Adrenal gland (tissue), 12 donors: ENCODE results near the gene ALPP. TPM values are rescaled to one million over a fixed set of nuclear protein-coding genes. Genes with fewer than 3 reads are reported as not detected.
"Not testable (repeated sequence)": the region's sequence is repeated elsewhere in the genome, so short reads cannot be mapped to it uniquely, and the experiment has no call there.

Experiments
- DNase-seq, 7 donors: peaks; one replicate each; pipeline ENCODE4 v3.0.0-alpha.2; 2019 to 2020
- H3K27ac ChIP-seq, 5 donors: fragments of 200-600 bp; sonication (generic) in 4 of 5; 1 replicate in 3 of 5; 2 replicates in 2 of 5; pipeline versions ENCODE4 v1.5.1 to v1.8.0; 2016 to 2020; ENCODE audit warnings: mild to moderate bottlenecking in 1 of 5
- H3K27me3 ChIP-seq: fragments of 200-600 bp; 2 replicates; pipeline ENCODE4 v1.8.0; 2021
- H3K36me3 ChIP-seq, 2 donors: fragments of 200-600 bp; replicated peaks in 1 of 2; 1 replicate in 1 of 2; 2 replicates in 1 of 2; pipeline versions ENCODE4 v1.5.1 to v1.8.0; 2018 to 2022
- H3K4me1 ChIP-seq, 2 donors: fragments of 200-600 bp; replicated peaks in 1 of 2; 1 replicate in 1 of 2; 2 replicates in 1 of 2; pipeline versions ENCODE4 v1.5.1 to v1.8.0; 2018 to 2021
- H3K4me3 ChIP-seq, 4 donors: fragments of 200-600 bp; sonication (generic) in 3 of 4; one replicate each; pipeline ENCODE4 v1.5.1; 2016 to 2018
- H3K9me3 ChIP-seq, 3 donors: fragments of 200-600 bp; sonication (generic) in 1 of 3; replicated peaks in 1 of 3; 1 replicate in 2 of 3; 2 replicates in 1 of 3; pipeline versions ENCODE4 v1.5.1 to v1.8.0; 2016 to 2021
- POLR2A ChIP-seq, 2 donors: fragments of 450-650 bp; IDR thresholded peaks; one replicate each; pipeline ENCODE4 v1.6.1; 2017; ENCODE audit warnings: antibody characterized with exemption in 2 of 2, mild to moderate bottlenecking in 2 of 2, moderate library complexity in 1 of 2
- WGBS, 4 donors: extraction: QIAGEN DNeasy Blood & Tissue Kit in 2 of 4; methylation state at CpG; one replicate each; pipeline versions ENCODE4 v1.1.5 to v1.1.7; 2013 to 2017; 5-methylcytosine and 5-hydroxymethylcytosine counted together
- intact Hi-C, 2 donors: fragments of 100-400 bp; cut with DNase I; formaldehyde crosslinking; loops; one replicate each; pipeline versions ENCODE4 v1.14.1 to v1.15.0; 2022 to 2023
- polyA plus RNA-seq, 3 donors: library from polyadenylated mRNA; stranded (reverse); fragments of 200-250 nt in 2 of 3; fragments of 350-450 nt in 1 of 3; fragmentation: Illumina TruSeq in 1 of 3; extraction: RNeasy Lipid Tissue Mini Kit (QIAGEN cat#74804) in 1 of 3; gene quantifications; one replicate each; pipeline ENCODE4 v1.2.3, GENCODE V29; 2013 to 2014
- total RNA-seq, 9 donors: library from RNA; depleted of rRNA in 4 of 9; stranded (reverse); fragments of >200 nt in 4 of 9; fragments of 120-200 nt in 1 of 9; fragmentation: NEBNext Ultra II Directional in 1 of 9; extraction: Animal tissue kit (Norgen Biotek cat#: 25700) in 1 of 9; gene quantifications; one replicate each; pipeline versions ENCODE4 v1.1.0 to v1.2.4, GENCODE V29; 2013 to 2023
- TF ChIP-seq, protein P1 (sequence below), 6 experiments: fragments of 450-650 bp in 4 of 6; fragments of 200-600 bp in 2 of 6; sonication (generic) in 1 of 6; IDR thresholded peaks; 1 replicate in 5 of 6; 2 replicates in 1 of 6; pipeline versions ENCODE4 v1.5.1 to v1.8.0; 2016 to 2021; ENCODE audit warnings: antibody characterized with exemption in 6 of 6, mild to moderate bottlenecking in 2 of 6, moderate library complexity in 1 of 6
- donor health status: healthy with polysubstance abuse.
- donor health status: Bipolar disorder and iron deficiency.
- donor health status: DM: yes; HTN: yes; CAD: no.
- donor health status: DM: no; HTN: no; CAD: no.
- donor health status: DM: no; HTN: no; CAD: no.
- donor health status: DM: yes; HTN: yes; CAD: no.

ALPP gene
- total and polyA plus RNA-seq, 12 donors: not detected

DNA sequence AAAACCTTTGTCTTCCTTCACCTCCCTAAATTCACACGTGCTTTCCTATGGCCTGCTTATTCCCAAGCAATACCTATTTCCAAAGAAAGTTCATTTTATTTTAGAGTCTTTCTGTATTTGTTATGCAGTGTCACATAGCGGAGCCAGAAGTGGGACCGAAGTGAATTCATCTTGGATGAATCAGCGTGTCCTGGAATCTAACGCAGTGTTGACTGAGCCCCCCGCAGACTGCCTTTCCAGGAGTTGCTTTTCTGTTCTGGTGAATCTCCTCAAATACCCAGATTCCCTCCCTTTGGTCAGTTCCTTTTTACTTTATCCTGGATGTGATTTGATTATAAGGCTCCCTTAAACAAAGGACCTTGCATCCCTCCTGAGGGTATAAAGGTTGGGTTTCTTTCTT lies 10.8 kb downstream of the ALPP start:
- TF ChIP-seq, protein P1, sequence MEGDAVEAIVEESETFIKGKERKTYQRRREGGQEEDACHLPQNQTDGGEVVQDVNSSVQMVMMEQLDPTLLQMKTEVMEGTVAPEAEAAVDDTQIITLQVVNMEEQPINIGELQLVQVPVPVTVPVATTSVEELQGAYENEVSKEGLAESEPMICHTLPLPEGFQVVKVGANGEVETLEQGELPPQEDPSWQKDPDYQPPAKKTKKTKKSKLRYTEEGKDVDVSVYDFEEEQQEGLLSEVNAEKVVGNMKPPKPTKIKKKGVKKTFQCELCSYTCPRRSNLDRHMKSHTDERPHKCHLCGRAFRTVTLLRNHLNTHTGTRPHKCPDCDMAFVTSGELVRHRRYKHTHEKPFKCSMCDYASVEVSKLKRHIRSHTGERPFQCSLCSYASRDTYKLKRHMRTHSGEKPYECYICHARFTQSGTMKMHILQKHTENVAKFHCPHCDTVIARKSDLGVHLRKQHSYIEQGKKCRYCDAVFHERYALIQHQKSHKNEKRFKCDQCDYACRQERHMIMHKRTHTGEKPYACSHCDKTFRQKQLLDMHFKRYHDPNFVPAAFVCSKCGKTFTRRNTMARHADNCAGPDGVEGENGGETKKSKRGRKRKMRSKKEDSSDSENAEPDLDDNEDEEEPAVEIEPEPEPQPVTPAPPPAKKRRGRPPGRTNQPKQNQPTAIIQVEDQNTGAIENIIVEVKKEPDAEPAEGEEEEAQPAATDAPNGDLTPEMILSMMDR (IDR thresholded peaks at IDR 0.05): no peak
- TF ChIP-seq POLR2A (IDR thresholded peaks at IDR 0.05): no peak
- H3K9me3 ChIP-seq: no peaks in the 10 kb centered on the region
- H3K27ac ChIP-seq: no peak overlapping the region
- no peaks in the 10 kb centered on the region for H3K4me1 ChIP-seq
- no peaks in the 10 kb centered on the region for H3K36me3 ChIP-seq
- peaks cover 48% of the 10 kb centered on the region for H3K27me3 ChIP-seq
- 45 to 58% (median 57%) methylated on average over 6 of the region's 6 CpGs for WGBS, 4 donors
- no peak for DNase-seq
- intact Hi-C loops: no loop called here
- H3K4me3 ChIP-seq: no peak overlapping the region

DNA sequence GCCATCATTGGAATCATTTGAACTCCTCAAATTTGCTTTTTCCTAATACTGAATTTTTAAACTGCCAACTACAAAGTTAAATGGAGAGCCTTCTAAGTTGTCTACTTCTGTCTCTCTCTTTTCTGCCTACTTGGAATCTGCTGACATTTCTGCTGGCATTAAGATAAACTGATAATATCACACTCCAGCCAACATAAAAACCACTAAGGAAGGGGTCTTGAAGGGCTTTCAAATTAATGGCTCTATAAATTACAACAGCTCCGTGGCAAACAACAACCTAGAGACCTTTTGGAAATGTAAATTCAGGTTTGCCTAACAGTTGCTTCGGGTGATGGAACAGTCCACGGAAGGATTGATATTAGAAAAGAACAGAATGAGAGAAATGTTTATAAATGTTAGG lies 12.1 kb downstream of the ALPP start:
- H3K27me3 ChIP-seq: peaks cover 43% of the 10 kb centered on the region
- TF ChIP-seq, protein P1 (IDR thresholded peaks at IDR 0.05): no peak
- no peak for TF ChIP-seq POLR2A (IDR thresholded peaks at IDR 0.05)
- H3K27ac ChIP-seq: no peak overlapping the region
- intact Hi-C loops: no loop called here
- H3K4me1 ChIP-seq: no peaks in the 10 kb centered on the region
- WGBS, 4 donors: 30 to 37% (median 35%) methylated on average over 3 of the region's 3 CpGs
- H3K4me3 ChIP-seq: no peak overlapping the region
- H3K36me3 ChIP-seq: no peaks in the 10 kb centered on the region
- no peaks in the 10 kb centered on the region for H3K9me3 ChIP-seq
- no peak for DNase-seq

DNA sequence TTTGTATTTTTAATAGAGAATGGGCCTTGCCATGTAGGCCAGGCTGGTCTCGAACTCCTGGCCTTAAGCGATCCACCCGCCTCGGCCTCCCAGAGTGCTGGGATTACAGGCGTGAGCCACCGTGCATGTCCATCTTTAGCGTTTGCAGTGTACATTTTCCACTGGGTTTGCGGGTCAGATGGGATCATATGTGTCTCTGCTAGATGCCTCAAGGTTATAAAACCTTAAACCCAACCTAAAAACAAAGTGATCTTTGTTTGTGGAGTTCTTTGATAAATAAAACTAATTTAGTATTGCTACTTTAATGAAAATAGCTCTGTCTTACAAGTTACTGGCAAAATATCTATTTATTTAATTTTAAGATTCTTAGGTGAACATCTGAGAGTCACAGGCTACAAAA lies 15.0 kb downstream of the ALPP start:
- intact Hi-C loops: no loop called here
- peaks cover 19% of the 10 kb centered on the region for H3K27me3 ChIP-seq

DNA sequence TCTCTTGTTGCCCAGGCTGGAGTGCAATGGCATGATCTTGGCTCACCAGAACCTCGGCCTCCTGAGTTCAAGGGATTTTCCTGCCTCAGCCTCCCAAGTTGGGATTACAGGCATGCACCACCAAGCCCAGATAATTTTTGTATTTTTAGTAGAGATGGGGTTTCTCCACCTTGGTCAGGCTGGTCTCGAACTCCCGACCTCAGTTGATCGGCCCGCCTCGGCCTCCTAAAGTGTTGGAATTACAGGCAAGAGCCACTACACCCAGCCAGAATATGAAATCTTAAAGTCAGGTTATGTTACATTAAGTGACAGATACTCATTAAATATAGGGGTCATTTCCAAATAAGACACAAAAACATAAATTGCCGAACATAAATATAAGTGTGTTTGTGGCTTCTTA lies 15.9 kb downstream of the ALPP start:
- H3K4me1 ChIP-seq, DNase-seq, H3K36me3 ChIP-seq, H3K4me3 ChIP-seq, H3K9me3 ChIP-seq, H3K27ac ChIP-seq, intact Hi-C loops: not testable (repeated sequence)
- peaks cover 11% of the 10 kb centered on the region for H3K27me3 ChIP-seq
- 81 to 87% (median 87%) methylated on average over 7 of the region's 7 CpGs for WGBS, 4 donors

More for the DNA sequence above, 15.0 kb downstream of the ALPP start:
- Histone ChIP-seq H3K4me3 (no peak overlapping the region), H3K27ac (no peak overlapping the region), H3K4me1 (no peaks in the 10 kb centered on the region), H3K36me3 (no peaks in the 10 kb centered on the region), H3K9me3 (no peaks in the 10 kb centered on the region)
- TF ChIP-seq, protein P1 (IDR thresholded peaks at IDR 0.05): no peak
- TF ChIP-seq POLR2A (IDR thresholded peaks at IDR 0.05): no peak
- 90 to 96% (median 92%) methylated on average over 6 to 8 of the region's 8 CpGs for WGBS, 4 donors
- DNase-seq: no peak

DNA sequence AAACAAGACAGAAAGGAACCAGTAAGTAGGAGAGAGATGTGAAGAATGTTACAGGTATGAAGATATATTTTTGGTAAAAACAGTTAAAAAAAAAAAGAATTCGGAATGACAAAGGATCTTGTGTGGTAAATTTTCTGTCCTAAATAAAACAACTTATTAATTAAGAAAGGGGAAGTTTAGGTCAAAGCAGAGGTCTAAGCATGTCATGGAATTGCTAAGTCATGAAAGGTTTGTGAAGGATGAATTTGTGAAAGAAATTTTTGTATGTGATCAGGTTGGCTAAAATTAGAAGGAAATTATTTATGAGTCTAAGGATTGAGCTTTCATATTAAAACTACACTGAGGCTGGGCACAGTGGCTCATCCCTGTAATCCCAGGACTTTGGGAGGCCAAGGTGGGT lies 17.0 kb downstream of the ALPP start:
- H3K36me3 ChIP-seq: no peaks in the 10 kb centered on the region
- WGBS, 4 donors: 59 to 79% (median 71%) methylated on average over 1 of the region's 1 CpG
- no peak for TF ChIP-seq POLR2A (IDR thresholded peaks at IDR 0.05)
- TF ChIP-seq, protein P1 (IDR thresholded peaks at IDR 0.05): no peak
- peaks cover 1% of the 10 kb centered on the region for H3K27me3 ChIP-seq
- no peaks in the 10 kb centered on the region for H3K4me1 ChIP-seq
- no peaks in the 10 kb centered on the region for H3K9me3 ChIP-seq
- DNase-seq: no peak
- H3K4me3 ChIP-seq: no peak overlapping the region
- no peak overlapping the region for H3K27ac ChIP-seq
- intact Hi-C loops: no loop called here
